ENCODE results near the gene MORC2. TPM values are rescaled to one million over a fixed set of nuclear protein-coding genes. Genes with fewer than 3 reads are reported as not detected.

The MORC2 gene
- total RNA-seq, 4 donors from 2014 or later: 5.6 to 27.3 (median 14.1) TPM

DNA sequence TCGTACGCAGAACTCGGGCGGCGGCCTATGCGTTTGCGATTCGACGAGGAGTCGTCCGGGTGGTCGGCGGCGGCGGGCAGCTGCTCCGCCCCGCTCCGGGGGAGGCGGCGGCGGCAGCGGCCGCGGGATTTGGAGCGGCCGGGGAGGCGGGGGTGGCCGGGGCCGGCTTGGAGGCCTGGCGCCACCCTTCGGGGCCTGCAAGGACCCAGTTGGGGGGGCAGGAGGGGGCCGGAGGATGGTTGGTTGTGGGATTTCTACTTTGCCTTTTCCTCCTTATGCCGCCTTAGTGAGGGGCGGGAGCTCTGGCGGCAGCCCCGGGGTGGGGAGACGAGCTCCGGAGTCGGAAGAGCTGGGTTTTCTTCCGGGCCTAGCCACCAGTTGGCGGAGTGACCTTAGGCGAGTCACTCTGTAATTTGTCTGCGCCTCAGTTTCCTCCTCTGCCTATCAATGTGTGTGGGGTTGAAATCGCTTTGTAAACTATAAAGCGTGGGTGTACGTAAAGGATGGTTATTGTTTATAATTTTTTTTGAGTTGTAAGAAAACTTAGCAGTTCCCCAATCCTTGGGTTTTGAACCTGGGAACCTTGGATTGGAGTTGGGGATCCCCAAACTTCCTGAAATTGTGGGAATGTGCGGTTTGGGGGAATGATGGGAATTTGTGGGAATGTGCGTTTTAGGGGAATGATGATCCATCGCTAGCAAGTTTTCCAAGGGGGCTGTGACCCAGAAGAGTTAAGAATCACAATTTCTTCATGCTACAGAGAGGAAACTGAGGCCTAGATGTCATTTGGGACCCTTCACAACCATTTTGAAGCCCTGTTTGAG is 1.2 kb upstream of the MORC2 start:
- H3K36me3 ChIP-seq: no peaks in the 10 kb centered on the region
- H3K4me3 ChIP-seq: peak overlapping the region; percentile 64 to 98
- intact Hi-C loops (cut with DNase I; ENCODE audit: low total_unique reads): no loop called here
- H3K9me3 ChIP-seq: peaks cover 0 to 47% of the 10 kb centered on the region in 2 donors
- no peaks in the 10 kb centered on the region for H3K4me1 ChIP-seq
- DNase-seq: peak in 1 of 2 donors; percentile 28
- TF ChIP-seq POLR2A (IDR thresholded peaks at IDR 0.05): no peak
- TF ChIP-seq, protein P1, sequence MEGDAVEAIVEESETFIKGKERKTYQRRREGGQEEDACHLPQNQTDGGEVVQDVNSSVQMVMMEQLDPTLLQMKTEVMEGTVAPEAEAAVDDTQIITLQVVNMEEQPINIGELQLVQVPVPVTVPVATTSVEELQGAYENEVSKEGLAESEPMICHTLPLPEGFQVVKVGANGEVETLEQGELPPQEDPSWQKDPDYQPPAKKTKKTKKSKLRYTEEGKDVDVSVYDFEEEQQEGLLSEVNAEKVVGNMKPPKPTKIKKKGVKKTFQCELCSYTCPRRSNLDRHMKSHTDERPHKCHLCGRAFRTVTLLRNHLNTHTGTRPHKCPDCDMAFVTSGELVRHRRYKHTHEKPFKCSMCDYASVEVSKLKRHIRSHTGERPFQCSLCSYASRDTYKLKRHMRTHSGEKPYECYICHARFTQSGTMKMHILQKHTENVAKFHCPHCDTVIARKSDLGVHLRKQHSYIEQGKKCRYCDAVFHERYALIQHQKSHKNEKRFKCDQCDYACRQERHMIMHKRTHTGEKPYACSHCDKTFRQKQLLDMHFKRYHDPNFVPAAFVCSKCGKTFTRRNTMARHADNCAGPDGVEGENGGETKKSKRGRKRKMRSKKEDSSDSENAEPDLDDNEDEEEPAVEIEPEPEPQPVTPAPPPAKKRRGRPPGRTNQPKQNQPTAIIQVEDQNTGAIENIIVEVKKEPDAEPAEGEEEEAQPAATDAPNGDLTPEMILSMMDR (IDR thresholded peaks at IDR 0.05): no peak
- H3K27me3 ChIP-seq: no peaks in the 10 kb centered on the region
- peak overlapping the region; percentile 84 to 97 for H3K27ac ChIP-seq

DNA sequence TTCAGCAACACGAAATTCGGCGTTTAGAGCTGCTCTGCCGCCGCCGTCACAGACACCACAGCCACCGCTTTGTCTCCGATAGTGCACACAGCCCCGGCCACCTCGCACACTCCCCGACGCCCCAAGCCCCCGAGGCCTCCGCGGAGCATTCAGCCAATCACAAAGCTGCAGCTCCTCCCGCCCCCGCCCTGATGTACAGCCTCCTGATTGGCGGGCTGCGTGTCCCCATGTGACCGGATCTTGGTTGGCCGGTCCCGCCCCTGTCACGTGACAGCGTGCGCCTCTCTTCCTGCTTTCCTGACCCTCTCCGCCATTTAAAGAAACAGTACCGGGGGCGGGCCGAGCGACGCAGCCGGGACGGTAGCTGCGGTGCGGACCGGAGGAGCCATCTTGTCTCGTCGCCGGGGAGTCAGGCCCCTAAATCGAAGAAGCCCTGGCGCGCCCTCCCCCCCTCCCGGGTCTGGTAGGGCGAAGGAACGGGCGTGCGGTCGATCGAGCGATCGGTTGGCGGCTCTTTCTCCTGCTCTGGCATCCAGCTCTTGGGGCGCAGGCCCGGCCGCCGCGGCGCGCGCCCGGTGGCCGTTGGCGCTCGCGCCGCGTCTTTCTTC is 454 bp upstream of the MORC2 start, which contains the start of gene TUG1:
Gene TUG1, plus strand, starts transcription at position 342 of the 608 bp plus-strand sequence.
- Histone ChIP-seq H3K4me1 (no peaks in the 10 kb centered on the region), H3K4me3 (peak within 1 kb of the TSS; percentile 64 to 98), H3K36me3 (no peaks in the 10 kb centered on the region), H3K27ac (peak within 1 kb of the TSS; percentile 84 to 97), H3K9me3 (peaks cover 0 to 40% of the 10 kb centered on the region in 2 donors), H3K27me3 (no peaks in the 10 kb centered on the region)
- intact Hi-C loops (cut with DNase I; ENCODE audit: low total_unique reads): no loop called here
- peak; percentile 97 to 98 for DNase-seq
- TF ChIP-seq, protein P1 (IDR thresholded peaks at IDR 0.05): peak in 2 of 4 experiments; percentile 8 to 30
- peak; percentile 92 for TF ChIP-seq POLR2A (IDR thresholded peaks at IDR 0.05)

DNA sequence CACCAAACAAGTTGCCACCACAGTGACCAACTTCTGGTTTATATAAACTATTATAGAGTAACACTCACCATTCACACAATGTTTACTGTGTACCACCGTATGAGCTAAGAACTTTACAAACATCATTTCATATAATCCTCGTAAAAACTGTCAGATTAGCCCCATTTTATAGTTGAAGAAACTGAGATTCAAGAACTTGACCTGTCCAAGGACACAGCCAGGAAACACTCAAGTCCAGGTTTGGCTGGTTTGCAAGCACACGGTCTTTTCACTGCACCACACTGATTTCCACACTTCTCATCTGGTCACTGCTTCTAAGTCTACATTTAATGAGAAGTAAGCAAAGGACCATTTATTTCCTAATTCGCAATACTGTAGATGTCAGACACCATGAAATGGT is 3.7 kb downstream of the MORC2 start:
- no peaks in the 10 kb centered on the region for H3K36me3 ChIP-seq
- TF ChIP-seq POLR2A (IDR thresholded peaks at IDR 0.05): no peak
- TF ChIP-seq, protein P1 (IDR thresholded peaks at IDR 0.05): no peak
- no peak for DNase-seq
- no peaks in the 10 kb centered on the region for H3K4me1 ChIP-seq
- intact Hi-C loops (cut with DNase I; ENCODE audit: low total_unique reads): no loop called here
- no peak overlapping the region for H3K4me3 ChIP-seq
- H3K27ac ChIP-seq: no peak overlapping the region
- no peaks in the 10 kb centered on the region for H3K27me3 ChIP-seq
- peaks cover 0 to 3% of the 10 kb centered on the region in 2 donors for H3K9me3 ChIP-seq

DNA sequence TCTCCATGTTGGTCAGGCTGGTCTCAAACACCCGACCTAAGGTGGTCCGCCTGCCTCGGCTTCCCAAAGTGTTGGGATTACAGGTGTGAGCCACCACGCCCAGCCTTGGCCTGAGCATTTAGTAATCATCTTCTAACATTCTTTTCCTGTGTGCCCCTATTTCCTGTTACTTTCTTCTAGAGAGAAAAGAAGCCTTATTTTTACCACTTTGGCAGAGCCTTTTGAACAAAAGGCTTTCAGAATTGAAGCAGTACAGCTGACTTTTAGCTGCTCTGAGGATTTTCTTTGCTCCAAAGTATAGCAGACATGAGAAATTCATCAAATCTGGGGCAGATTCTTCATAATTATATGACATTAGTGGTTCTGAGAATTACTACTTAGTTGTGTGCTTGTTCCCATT is 13.4 kb downstream of the MORC2 start:
- H3K27me3 ChIP-seq: no peaks in the 10 kb centered on the region
- intact Hi-C loops (cut with DNase I; ENCODE audit: low total_unique reads): no loop called here
- no peak for TF ChIP-seq POLR2A (IDR thresholded peaks at IDR 0.05)
- TF ChIP-seq, protein P1 (IDR thresholded peaks at IDR 0.05): no peak
- no peaks in the 10 kb centered on the region for H3K9me3 ChIP-seq
- no peaks in the 10 kb centered on the region for H3K36me3 ChIP-seq
- DNase-seq: no peak
- H3K4me3 ChIP-seq: no peak overlapping the region
- H3K4me1 ChIP-seq: no peaks in the 10 kb centered on the region
- H3K27ac ChIP-seq: no peak overlapping the region

DNA sequence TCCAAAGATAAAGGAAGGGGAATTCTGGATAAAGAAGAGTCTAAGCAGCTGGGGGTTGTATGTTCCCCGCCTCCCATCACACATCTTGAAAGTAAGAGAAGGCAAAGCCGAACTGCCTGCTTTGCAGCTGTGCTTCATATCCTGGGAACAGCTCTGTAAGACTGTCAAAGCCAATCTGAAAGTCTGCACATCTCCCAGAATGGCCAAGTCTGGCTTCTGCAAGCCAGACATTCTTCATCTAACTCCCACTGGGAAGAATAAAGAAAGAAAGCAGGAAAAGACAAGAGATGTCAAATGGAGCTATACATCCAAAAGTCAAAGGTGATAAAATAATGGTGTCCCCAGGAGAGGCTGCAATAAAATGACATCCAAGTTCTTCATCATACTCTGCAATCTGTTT is 15.4 kb downstream of the MORC2 start:
- Histone ChIP-seq H3K4me1 (no peaks in the 10 kb centered on the region), H3K27ac (no peak overlapping the region), H3K36me3 (no peaks in the 10 kb centered on the region), H3K4me3 (no peak overlapping the region), H3K27me3 (no peaks in the 10 kb centered on the region), H3K9me3 (no peaks in the 10 kb centered on the region)
- TF ChIP-seq, protein P1 (IDR thresholded peaks at IDR 0.05): no peak
- no peak for TF ChIP-seq POLR2A (IDR thresholded peaks at IDR 0.05)
- DNase-seq: no peak
- intact Hi-C loops (cut with DNase I; ENCODE audit: low total_unique reads): no loop called here

Data from uterus (tissue), 4 donors.